ENCODE data around the gene ICA1.

- TF ChIP-seq EZH2phosphoT487 (IDR thresholded peaks at IDR 0.05) (no peak), CTCF (IDR thresholded peaks at IDR 0.05) (no peak)
Measured at GRCh38 chr7:8283968-8284367, 22.0 kb upstream of the ICA1 start.

All from neural progenitor cell (in vitro differentiated cells).